ENCODE measurements around the gene APBA3.

GRCh38 chr19:3736106-3736724, 25.3 kb downstream of the APBA3 start:
- TF ChIP-seq POLR2A (IDR thresholded peaks at IDR 0.05; ENCODE audit: low read length) (no peak), GATA1 (IDR thresholded peaks at IDR 0.05; ENCODE audit: low read depth, low read length) (no peak)

Measured in erythroblast (primary cell).